Effector CD4-positive, alpha-beta T cell (primary cell): ENCODE data around the gene PRPH.
"Not testable (repeated sequence)": the region's sequence is repeated elsewhere in the genome, so short reads cannot be mapped to it uniquely, and the experiment has no call there.

Experiments
- DNase-seq: peaks from one replicate; pipeline ENCODE4 v3.0.0-alpha.2; 2020

PRPH gene

GRCh38 chr12:49301760-49302159 is 6.8 kb downstream of the PRPH start:
- no peak for DNase-seq

- DNase-seq: no peak
Measured at GRCh38 chr12:49304161-49304560, 9.2 kb downstream of the PRPH start.

GRCh38 chr12:49305762-49306510 is 11.0 kb downstream of the PRPH start:
- DNase-seq: no peak

GRCh38 chr12:49309386-49309785 is 14.4 kb downstream of the PRPH start:
- DNase-seq: no peak

- not testable (repeated sequence) for DNase-seq
Measured at GRCh38 chr12:49310451-49311000, 15.6 kb downstream of the PRPH start.

GRCh38 chr12:49314811-49315210 is 19.9 kb downstream of the PRPH start:
- no peak for DNase-seq

GRCh38 chr12:49317118-49317517 is 22.2 kb downstream of the PRPH start:
- DNase-seq: not testable (repeated sequence)

- DNase-seq: not testable (repeated sequence)
Measured at GRCh38 chr12:49320411-49321103, 25.6 kb downstream of the PRPH start.

GRCh38 chr12:49322367-49322707 is 27.4 kb downstream of the PRPH start:
- DNase-seq: no peak

GRCh38 chr12:49322708-49323523 is 28.0 kb downstream of the PRPH start, which contains the start of gene TROAP:
Gene TROAP, plus strand, starts transcription at chr12:49323255. Its CDS starts 354 bp downstream, at chr12:49323609.
- peak; percentile 96 for DNase-seq

- DNase-seq: no peak
Measured at GRCh38 chr12:49323524-49324097, 28.7 kb downstream of the PRPH start.

GRCh38 chr12:49325606-49326005 is 30.7 kb downstream of the PRPH start:
- no peak for DNase-seq

GRCh38 chr12:49327368-49327767 is 32.4 kb downstream of the PRPH start:
- no peak for DNase-seq

- DNase-seq: no peak
Measured at GRCh38 chr12:49327887-49328286, 32.9 kb downstream of the PRPH start.

- no peak for DNase-seq
Measured at GRCh38 chr12:49328816-49329215, 33.9 kb downstream of the PRPH start.

GRCh38 chr12:49330032-49330619 is 35.2 kb downstream of the PRPH start:
- DNase-seq: no peak

- DNase-seq: no peak
Measured at GRCh38 chr12:49330631-49331379, 35.9 kb downstream of the PRPH start.

- DNase-seq: no peak
Measured at GRCh38 chr12:49331380-49332222, 36.7 kb downstream of the PRPH start.

- no peak for DNase-seq
Measured at GRCh38 chr12:49332441-49332861, 37.5 kb downstream of the PRPH start.

- no peak for DNase-seq
Measured at GRCh38 chr12:49332891-49333371, 38.0 kb downstream of the PRPH start.
